ENCODE data around the gene SOX4. TPM values are rescaled to one million over a fixed set of nuclear protein-coding genes. Genes with fewer than 3 reads are reported as not detected.

The SOX4 gene
- total and polyA plus RNA-seq, 2 donors: 6.3 to 71.0 TPM

GRCh38 chr6:21597801-21598673 is 4.5 kb downstream of the SOX4 start:
- Histone ChIP-seq H3K4me1 (ENCODE audit: insufficient read depth) (no peaks in the 10 kb centered on the region), H3K27ac (ENCODE audit: low read depth) (no peak overlapping the region), H3K36me3 (ENCODE audit: insufficient read depth) (no peaks in the 10 kb centered on the region), H3K4me3 (ENCODE audit: low read depth, low read length) (peak overlapping the region; percentile 40)
- 4% methylated on average over 14 of the region's 14 CpGs for WGBS
- DNase-seq (ENCODE audit: extremely low spot score): no peak

DNA sequence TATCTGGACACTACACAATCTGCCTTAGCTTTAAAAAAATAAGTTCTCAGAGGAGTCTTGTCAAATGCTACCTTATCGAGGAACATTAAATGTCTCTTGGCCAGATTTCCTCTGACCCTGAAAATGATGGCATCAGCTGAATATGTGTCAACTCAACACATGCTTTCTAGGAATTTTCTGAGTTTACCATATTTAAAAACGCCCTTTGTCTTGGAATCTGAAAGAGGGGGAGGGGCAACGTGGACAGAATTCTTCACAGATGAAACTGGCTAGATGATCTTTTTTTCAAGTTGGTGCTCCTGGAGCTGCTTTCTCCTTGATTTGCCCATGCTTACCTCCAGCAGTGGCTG is 5.1 kb downstream of the SOX4 start:
- DNase-seq (ENCODE audit: extremely low spot score): no peak
- Histone ChIP-seq H3K4me1 (ENCODE audit: insufficient read depth) (no peaks in the 10 kb centered on the region), H3K4me3 (ENCODE audit: low read depth, low read length) (no peak overlapping the region), H3K27ac (ENCODE audit: low read depth) (no peak overlapping the region), H3K36me3 (ENCODE audit: insufficient read depth) (no peaks in the 10 kb centered on the region)
- 14% methylated on average over 3 of the region's 3 CpGs for WGBS

DNA sequence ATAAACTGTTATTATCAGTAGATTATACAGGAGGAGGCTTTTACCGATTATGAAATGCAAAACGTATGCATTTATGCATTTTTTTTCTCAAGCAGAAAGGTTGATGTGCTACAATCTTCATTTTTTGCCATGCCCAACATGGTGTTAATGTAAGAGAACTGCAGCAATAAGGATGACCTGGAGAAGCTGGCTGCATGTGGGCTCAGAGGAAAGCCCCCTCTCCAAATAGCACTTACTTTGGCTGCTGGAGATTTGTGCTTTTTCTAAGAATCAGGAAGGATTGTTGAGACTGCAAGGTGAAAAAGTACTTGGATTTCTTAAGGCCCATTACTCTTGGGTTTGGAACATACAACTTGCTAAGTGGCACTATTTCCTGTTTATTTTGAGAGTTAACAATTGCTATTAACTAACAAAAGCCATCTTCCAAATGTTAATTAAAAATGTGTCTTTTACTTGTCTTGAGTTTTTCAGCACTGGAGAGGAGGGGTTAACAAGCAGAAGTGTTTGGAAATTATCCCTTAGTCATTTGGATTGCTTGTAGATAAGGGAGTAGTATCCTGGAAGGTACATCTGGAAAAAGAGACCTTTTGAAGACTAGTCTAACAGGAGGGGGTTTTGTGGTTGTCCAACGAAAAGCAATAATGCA is 5.6 kb downstream of the SOX4 start:
- H3K27ac ChIP-seq (ENCODE audit: low read depth): no peak overlapping the region
- H3K4me1 ChIP-seq (ENCODE audit: insufficient read depth): no peaks in the 10 kb centered on the region
- DNase-seq (ENCODE audit: extremely low spot score): no peak
- H3K36me3 ChIP-seq (ENCODE audit: insufficient read depth): no peaks in the 10 kb centered on the region
- no peak overlapping the region for H3K4me3 ChIP-seq (ENCODE audit: low read depth, low read length)
- WGBS: 51% methylated on average over 3 of the region's 3 CpGs

DNA sequence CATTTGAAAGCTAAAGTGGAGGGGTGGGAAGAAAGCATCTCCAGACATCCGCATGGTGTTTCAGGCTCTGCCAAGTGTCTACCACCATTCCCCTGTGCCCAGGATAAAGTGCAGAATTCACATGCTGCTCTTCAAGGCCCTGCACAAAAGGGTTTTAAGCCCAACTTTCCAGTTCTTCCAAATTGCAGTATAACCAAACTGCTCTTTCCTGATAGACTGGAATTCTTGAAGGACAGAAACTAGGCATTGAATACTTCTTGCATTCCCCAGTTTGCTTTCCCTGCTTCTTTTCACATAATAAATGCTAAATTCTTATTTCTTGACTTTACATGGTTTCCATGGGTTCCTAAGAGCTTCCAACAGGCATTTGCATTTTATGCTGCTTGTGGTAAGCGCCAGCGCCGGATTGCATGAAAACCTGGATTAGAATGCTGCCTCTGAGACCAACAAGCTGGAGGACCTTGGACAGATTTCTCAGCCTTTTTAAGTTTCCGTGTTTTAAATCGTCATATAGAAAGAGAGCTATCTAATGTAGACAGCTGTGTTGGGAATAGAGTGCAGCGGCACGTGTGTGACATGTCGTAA is 7.9 kb downstream of the SOX4 start:
- DNase-seq (ENCODE audit: extremely low spot score): no peak
- H3K4me1 ChIP-seq (ENCODE audit: insufficient read depth): no peaks in the 10 kb centered on the region
- WGBS: 94% methylated on average over 9 of the region's 9 CpGs

GRCh38 chr6:21601932-21602390 is 8.4 kb downstream of the SOX4 start:
- no peak for DNase-seq (ENCODE audit: extremely low spot score)
- 98% methylated on average over 23 of the region's 23 CpGs for WGBS

More for the DNA sequence above, 7.9 kb downstream of the SOX4 start:
- H3K27ac ChIP-seq (ENCODE audit: low read depth): no peak overlapping the region
- no peaks in the 10 kb centered on the region for H3K36me3 ChIP-seq (ENCODE audit: insufficient read depth)
- no peak overlapping the region for H3K4me3 ChIP-seq (ENCODE audit: low read depth, low read length)

GRCh38 chr6:21603082-21603952 is 9.8 kb downstream of the SOX4 start:
- no peak for DNase-seq (ENCODE audit: extremely low spot score)
- WGBS: 65% methylated on average over 5 of the region's 5 CpGs
- H3K36me3 ChIP-seq (ENCODE audit: insufficient read depth): no peaks in the 10 kb centered on the region
- H3K27ac ChIP-seq (ENCODE audit: low read depth): no peak overlapping the region
- no peaks in the 10 kb centered on the region for H3K4me1 ChIP-seq (ENCODE audit: insufficient read depth)
- H3K4me3 ChIP-seq (ENCODE audit: low read depth, low read length): no peak overlapping the region

More at GRCh38 chr6:21601932-21602390, 8.4 kb downstream of the SOX4 start:
- Histone ChIP-seq H3K36me3 (ENCODE audit: insufficient read depth) (no peaks in the 10 kb centered on the region), H3K4me1 (ENCODE audit: insufficient read depth) (no peaks in the 10 kb centered on the region), H3K4me3 (ENCODE audit: low read depth, low read length) (no peak overlapping the region), H3K27ac (ENCODE audit: low read depth) (no peak overlapping the region)

- H3K27ac ChIP-seq (ENCODE audit: low read depth): no peak overlapping the region
Observed at GRCh38 chr6:21604081-21604480, 10.5 kb downstream of the SOX4 start.

GRCh38 chr6:21605166-21605565 is 11.6 kb downstream of the SOX4 start:
- no peak overlapping the region for H3K27ac ChIP-seq (ENCODE audit: low read depth)
- WGBS: 92% methylated on average over 4 of the region's 4 CpGs
- H3K4me1 ChIP-seq (ENCODE audit: insufficient read depth): no peaks in the 10 kb centered on the region
- no peak overlapping the region for H3K4me3 ChIP-seq (ENCODE audit: low read depth, low read length)
- no peak for DNase-seq (ENCODE audit: extremely low spot score)
- H3K36me3 ChIP-seq (ENCODE audit: insufficient read depth): no peaks in the 10 kb centered on the region

More at GRCh38 chr6:21604081-21604480, 10.5 kb downstream of the SOX4 start:
- WGBS: 82% methylated on average over 3 of the region's 3 CpGs
- no peak overlapping the region for H3K4me3 ChIP-seq (ENCODE audit: low read depth, low read length)
- H3K36me3 ChIP-seq (ENCODE audit: insufficient read depth): no peaks in the 10 kb centered on the region
- DNase-seq (ENCODE audit: extremely low spot score): no peak
- H3K4me1 ChIP-seq (ENCODE audit: insufficient read depth): no peaks in the 10 kb centered on the region

DNA sequence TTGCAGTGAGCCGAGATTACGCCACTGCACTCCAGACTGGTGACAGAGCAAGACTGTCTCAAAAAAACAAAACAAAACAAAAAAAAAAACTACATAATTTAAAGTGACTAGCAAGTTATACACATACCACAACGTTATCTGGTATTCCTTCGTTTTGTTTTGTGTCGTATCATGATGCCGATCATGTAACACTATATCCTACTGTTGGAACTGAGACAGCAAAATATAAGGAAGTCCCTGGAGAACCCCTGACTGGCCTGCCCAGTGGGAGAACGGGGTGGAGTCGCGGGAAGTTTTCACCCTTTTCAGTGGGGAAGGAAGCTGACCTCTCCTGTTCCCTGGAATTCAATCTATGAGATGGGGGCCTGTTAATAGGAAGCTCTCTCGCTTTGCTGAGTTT is 15.1 kb downstream of the SOX4 start:
- Histone ChIP-seq H3K27ac (ENCODE audit: low read depth) (no peak overlapping the region), H3K36me3 (ENCODE audit: insufficient read depth) (no peaks in the 10 kb centered on the region), H3K4me1 (ENCODE audit: insufficient read depth) (no peaks in the 10 kb centered on the region), H3K4me3 (ENCODE audit: low read depth, low read length) (no peak overlapping the region)
- no peak for DNase-seq (ENCODE audit: extremely low spot score)
- 78% methylated on average over 10 of the region's 10 CpGs for WGBS

DNA sequence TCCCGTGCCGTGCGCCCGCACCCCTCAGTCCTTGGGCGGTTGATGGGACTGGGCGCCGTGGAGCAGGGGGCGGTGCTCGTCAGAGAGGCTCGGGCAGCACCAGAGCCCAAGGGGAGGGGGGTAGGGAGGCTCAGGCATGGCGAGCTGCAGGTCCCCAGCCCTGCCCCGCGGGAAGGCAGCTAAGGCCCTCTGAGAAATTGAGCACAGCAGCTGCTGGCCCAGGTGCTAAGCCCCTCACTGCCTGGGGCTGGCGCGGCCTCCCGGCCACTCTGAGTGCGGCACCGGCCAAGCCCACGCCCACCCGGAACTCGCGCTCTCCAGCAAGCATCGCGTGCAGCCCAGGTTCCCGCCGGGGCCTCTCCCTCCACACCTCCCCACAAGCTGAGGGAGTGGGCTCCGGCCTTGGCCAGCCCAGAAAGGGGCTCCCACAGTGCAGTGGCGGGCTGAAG is 16.4 kb downstream of the SOX4 start:
- WGBS: 97% methylated on average over 28 of the region's 28 CpGs
- Histone ChIP-seq H3K4me1 (ENCODE audit: insufficient read depth) (no peaks in the 10 kb centered on the region), H3K4me3 (ENCODE audit: low read depth, low read length) (no peak overlapping the region), H3K36me3 (ENCODE audit: insufficient read depth) (no peaks in the 10 kb centered on the region), H3K27ac (ENCODE audit: low read depth) (no peak overlapping the region)
- no peak for DNase-seq (ENCODE audit: extremely low spot score)

DNA sequence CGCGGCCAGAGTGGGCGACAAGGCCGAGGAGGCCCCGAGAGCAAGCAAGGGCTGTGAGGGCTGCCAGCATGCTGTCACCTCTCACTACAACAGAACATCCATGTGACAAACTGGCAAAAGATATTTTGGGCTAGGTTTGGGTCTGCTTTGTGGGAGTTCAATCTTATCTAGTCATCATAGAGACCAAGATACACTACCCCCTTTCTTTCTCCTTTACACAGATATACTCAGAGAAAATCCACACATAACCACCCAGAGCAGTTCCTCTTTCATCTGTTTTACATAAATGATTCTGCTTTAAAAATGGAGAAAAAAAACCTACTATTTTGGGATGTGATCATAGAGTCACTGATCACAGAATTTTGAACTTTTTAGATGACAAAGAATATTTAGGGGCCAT is 16.8 kb downstream of the SOX4 start:
- no peak for DNase-seq (ENCODE audit: extremely low spot score)
- no peak overlapping the region for H3K4me3 ChIP-seq (ENCODE audit: low read depth, low read length)
- WGBS: 92% methylated on average over 5 of the region's 5 CpGs
- no peaks in the 10 kb centered on the region for H3K4me1 ChIP-seq (ENCODE audit: insufficient read depth)
- no peak overlapping the region for H3K27ac ChIP-seq (ENCODE audit: low read depth)
- H3K36me3 ChIP-seq (ENCODE audit: insufficient read depth): no peaks in the 10 kb centered on the region

GRCh38 chr6:21611485-21611884 is 17.9 kb downstream of the SOX4 start:
- Histone ChIP-seq H3K4me1 (ENCODE audit: insufficient read depth) (no peaks in the 10 kb centered on the region), H3K4me3 (ENCODE audit: low read depth, low read length) (no peak overlapping the region), H3K27ac (ENCODE audit: low read depth) (no peak overlapping the region), H3K36me3 (ENCODE audit: insufficient read depth) (no peaks in the 10 kb centered on the region)
- no peak for DNase-seq (ENCODE audit: extremely low spot score)
- WGBS: 95% methylated on average over 3 of the region's 3 CpGs

DNA sequence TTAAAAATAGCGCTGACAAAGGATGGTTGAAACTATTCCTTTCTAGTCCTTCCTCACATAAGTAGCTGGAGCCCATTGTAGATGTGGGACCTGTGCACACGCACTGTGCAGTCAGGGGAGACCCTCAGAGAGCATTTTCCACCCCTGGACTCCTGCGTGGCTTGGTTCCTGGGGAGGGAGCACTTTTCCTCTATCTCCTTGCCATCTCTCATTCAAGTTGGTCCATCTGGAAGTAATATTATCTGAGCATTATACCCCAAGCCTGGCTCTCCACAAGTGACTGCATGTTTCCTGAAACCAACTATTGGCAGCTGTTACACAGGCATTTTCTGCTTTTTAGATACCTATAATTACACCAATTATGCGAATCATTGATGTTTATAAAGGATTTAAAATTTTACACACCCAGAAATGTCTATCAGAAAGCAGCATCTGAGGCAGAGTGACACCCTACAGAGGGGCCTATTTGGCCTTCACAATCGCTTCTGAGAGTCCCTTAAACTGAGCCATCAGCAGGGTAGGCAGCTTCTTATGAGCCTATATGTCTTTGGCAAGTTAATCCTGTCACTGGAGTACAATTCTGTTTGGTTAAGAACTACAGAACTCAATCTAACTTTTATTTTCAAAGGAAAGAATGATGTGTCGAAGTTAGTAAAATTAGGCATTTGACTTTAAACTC is 18.7 kb downstream of the SOX4 start:
- Histone ChIP-seq H3K4me1 (ENCODE audit: insufficient read depth) (no peaks in the 10 kb centered on the region), H3K36me3 (ENCODE audit: insufficient read depth) (no peaks in the 10 kb centered on the region), H3K4me3 (ENCODE audit: low read depth, low read length) (no peak overlapping the region), H3K27ac (ENCODE audit: low read depth) (no peak overlapping the region)
- DNase-seq (ENCODE audit: extremely low spot score): no peak
- WGBS: 93% methylated on average over 6 of the region's 6 CpGs

All from urinary bladder (tissue), 4 donors.